Type B pancreatic cell (in vitro differentiated cells): ENCODE results near the gene TPD52L1. TPM values are rescaled to one million over a fixed set of nuclear protein-coding genes. Genes with fewer than 3 reads are reported as not detected.

ENCODE experiments used
- DNase-seq: peaks from one replicate; pipeline ENCODE4 v3.0.0; 2021; ENCODE audit warnings: mixed read lengths; ENCODE audit not compliant: unreplicated experiment; ENCODE audit errors: extremely low spot score
- H3K27ac Mint-ChIP-seq: 2 replicates; pipeline ENCODE4 v1.8.0; 2021; ENCODE audit warnings: mild to moderate bottlenecking, mixed read lengths
- H3K27me3 Mint-ChIP-seq: 2 replicates; pipeline ENCODE4 v1.8.0; 2021; ENCODE audit warnings: mixed read lengths
- H3K36me3 Mint-ChIP-seq: 2 replicates; pipeline ENCODE4 v1.8.0; 2021; ENCODE audit warnings: mixed read lengths
- H3K4me1 Mint-ChIP-seq: one replicate; pipeline ENCODE4 v1.8.0; 2021; ENCODE audit warnings: mixed read lengths; ENCODE audit not compliant: unreplicated experiment
- H3K4me3 Mint-ChIP-seq: 2 replicates; pipeline ENCODE4 v1.8.0; 2021; ENCODE audit warnings: mild to moderate bottlenecking, mixed read lengths
- H3K9me3 Mint-ChIP-seq: 2 replicates; pipeline ENCODE4 v1.8.0; 2021; ENCODE audit warnings: mixed read lengths
- total RNA-seq: library from RNA; stranded (reverse); gene quantifications from 2 replicates; pipeline ENCODE4 v1.2.1, GENCODE V29; 2021; ENCODE audit warnings: low replicate concordance
- TF ChIP-seq, protein P1 (sequence below): fragments of 200-600 bp; sonication (generic); conservative IDR thresholded peaks from 2 replicates; pipeline ENCODE4 v1.5.0; 2021; ENCODE audit warnings: antibody characterized with exemption, mild to moderate bottlenecking

Gene TPD52L1
- total RNA-seq, 1 donor from 2014 or later, result 80.4 TPM

DNA sequence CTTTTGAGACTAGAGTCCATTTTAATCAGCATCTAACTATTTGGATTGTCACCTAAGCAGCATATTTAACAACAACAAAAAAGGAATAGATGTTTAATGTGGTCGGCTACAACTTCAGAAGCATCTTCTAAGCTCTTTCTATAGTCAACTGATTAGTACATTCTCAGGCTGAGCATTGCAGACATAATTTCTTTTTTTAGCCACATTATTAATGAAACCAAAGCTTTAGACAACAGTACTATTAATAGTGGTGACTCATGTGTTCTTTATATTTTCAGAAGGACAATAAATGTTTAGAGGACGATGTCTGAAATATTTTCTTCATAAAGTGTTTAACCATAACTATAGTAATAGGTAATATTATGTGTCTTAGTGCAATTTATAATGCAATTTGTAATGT lies 52.4 kb downstream of the TPD52L1 start:
- peaks cover 29% of the 10 kb centered on the region for H3K4me1 Mint-ChIP-seq
- no peaks in the 10 kb centered on the region for H3K27me3 Mint-ChIP-seq
- peaks cover 10% of the 10 kb centered on the region for H3K9me3 Mint-ChIP-seq
- TF ChIP-seq, protein P1, sequence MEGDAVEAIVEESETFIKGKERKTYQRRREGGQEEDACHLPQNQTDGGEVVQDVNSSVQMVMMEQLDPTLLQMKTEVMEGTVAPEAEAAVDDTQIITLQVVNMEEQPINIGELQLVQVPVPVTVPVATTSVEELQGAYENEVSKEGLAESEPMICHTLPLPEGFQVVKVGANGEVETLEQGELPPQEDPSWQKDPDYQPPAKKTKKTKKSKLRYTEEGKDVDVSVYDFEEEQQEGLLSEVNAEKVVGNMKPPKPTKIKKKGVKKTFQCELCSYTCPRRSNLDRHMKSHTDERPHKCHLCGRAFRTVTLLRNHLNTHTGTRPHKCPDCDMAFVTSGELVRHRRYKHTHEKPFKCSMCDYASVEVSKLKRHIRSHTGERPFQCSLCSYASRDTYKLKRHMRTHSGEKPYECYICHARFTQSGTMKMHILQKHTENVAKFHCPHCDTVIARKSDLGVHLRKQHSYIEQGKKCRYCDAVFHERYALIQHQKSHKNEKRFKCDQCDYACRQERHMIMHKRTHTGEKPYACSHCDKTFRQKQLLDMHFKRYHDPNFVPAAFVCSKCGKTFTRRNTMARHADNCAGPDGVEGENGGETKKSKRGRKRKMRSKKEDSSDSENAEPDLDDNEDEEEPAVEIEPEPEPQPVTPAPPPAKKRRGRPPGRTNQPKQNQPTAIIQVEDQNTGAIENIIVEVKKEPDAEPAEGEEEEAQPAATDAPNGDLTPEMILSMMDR, result no peak
- no peak overlapping the region for H3K4me3 Mint-ChIP-seq
- no peak overlapping the region for H3K27ac Mint-ChIP-seq
- H3K36me3 Mint-ChIP-seq, result peaks cover 10% of the 10 kb centered on the region
- DNase-seq, result no peak

DNA sequence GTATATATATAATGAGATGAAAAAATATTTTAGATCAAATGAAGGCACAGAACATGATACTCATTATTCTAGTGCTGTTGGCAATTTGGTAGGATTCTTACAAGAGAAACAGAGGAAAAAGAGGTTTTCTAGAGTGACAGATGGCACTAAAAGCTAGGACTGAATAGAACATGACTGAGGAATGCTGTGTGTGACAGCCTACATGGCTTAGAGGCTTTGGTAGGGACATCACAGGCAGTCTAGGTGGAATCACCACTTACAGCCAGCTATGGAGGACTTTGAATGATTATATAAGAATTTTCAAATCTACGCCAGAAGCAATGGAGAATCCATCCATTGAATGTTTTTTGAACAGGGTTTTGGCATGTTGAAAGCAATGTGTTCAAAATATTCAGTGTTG lies 52.8 kb downstream of the TPD52L1 start:
- Mint-ChIP-seq H3K4me3 (no peak overlapping the region), H3K4me1 (peaks cover 26% of the 10 kb centered on the region), H3K36me3 (peaks cover 10% of the 10 kb centered on the region), H3K27ac (no peak overlapping the region), H3K9me3 (peaks cover 10% of the 10 kb centered on the region), H3K27me3 (no peaks in the 10 kb centered on the region)
- no peak for DNase-seq
- TF ChIP-seq, protein P1, result no peak

DNA sequence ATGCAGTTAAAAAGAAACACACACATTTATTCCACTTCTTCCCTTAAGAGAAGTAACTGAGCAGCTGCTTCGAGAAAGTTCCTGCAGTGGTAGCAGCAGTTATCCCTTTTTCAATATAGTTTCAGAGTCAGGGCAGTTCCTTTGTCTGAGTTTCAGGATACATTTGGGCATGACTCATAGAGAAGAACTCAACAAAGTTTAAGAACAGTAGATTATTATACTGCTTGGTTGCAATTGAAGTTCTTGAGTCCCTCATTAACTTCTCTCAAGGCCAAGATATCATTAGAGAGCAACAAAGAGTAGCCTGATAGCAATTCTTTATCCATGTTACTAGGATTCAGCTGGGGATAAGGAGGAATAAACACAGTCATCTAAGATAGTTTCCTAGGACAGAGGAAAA lies 54.4 kb downstream of the TPD52L1 start:
- Mint-ChIP-seq H3K27me3 (no peaks in the 10 kb centered on the region), H3K4me1 (peaks cover 13% of the 10 kb centered on the region), H3K9me3 (peaks cover 6% of the 10 kb centered on the region)

DNA sequence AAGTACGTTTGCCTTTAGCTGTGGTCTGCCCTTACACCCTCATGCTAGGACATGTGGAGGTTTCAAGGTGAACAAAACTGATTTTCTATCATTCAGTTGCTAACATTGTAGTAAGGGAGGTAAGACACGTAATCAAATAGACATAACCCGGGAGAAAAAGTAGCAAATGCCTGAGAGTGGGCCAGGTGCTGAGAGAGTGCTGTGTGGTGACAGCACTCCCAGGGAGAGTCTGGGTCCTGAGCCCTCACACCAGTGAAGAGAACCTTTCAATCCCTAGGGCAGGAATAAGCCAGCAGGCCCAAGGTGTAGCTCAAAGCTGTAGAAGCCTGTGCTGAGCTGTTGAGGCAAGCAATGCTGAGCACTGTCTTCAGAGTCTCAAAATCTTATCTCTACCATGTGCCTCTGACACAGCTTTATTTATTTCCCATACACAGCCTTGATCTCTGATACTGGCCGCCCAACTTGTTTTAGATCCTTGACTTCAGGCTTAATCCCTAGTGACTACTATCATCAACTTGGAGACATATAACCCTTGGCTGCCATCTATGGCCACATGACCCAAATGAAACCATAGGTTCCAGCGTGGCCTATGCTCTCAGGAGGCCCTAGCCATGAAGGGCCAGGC lies 55.2 kb downstream of the TPD52L1 start:
- no peak for DNase-seq
- TF ChIP-seq, protein P1, result no peak
- no peak overlapping the region for H3K4me3 Mint-ChIP-seq
- no peaks in the 10 kb centered on the region for H3K27me3 Mint-ChIP-seq
- no peak overlapping the region for H3K27ac Mint-ChIP-seq
- peaks cover 6% of the 10 kb centered on the region for H3K9me3 Mint-ChIP-seq
- peaks cover 6% of the 10 kb centered on the region for H3K36me3 Mint-ChIP-seq
- H3K4me1 Mint-ChIP-seq, result peaks cover 5% of the 10 kb centered on the region

More for the DNA sequence above, 54.4 kb downstream of the TPD52L1 start:
- no peak for DNase-seq
- Mint-ChIP-seq H3K27ac (no peak overlapping the region), H3K36me3 (peaks cover 6% of the 10 kb centered on the region), H3K4me3 (no peak overlapping the region)
- TF ChIP-seq, protein P1, result no peak

DNA sequence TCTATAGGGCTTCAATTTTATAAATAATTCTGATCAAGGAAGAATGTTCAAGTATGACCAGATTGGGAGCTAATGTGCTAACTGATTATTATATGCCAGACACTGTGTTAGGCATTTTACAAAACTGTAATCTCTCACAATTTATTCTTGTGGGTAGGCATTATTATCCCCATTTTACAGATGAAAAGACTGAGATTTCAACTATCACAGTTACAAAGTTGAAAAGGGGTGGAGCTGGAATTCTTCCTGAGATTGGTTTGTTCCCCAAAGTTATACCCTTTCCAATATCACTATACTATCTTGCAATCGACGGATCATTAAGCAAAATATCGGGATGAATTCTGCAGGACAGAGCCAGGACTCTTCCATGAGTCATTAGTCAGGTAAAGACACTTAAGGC lies 57.1 kb downstream of the TPD52L1 start:
- no peaks in the 10 kb centered on the region for H3K27me3 Mint-ChIP-seq
- TF ChIP-seq, protein P1, result no peak
- H3K4me1 Mint-ChIP-seq, result peaks cover 5% of the 10 kb centered on the region
- peaks cover 6% of the 10 kb centered on the region for H3K9me3 Mint-ChIP-seq
- DNase-seq, result no peak
- H3K36me3 Mint-ChIP-seq, result peaks cover 6% of the 10 kb centered on the region
- H3K4me3 Mint-ChIP-seq, result no peak overlapping the region
- no peak overlapping the region for H3K27ac Mint-ChIP-seq
